Measurements from ENCODE around the gene TBC1D10A. TPM values are rescaled to one million over a fixed set of nuclear protein-coding genes. Genes with fewer than 3 reads are reported as not detected.
A peak's percentile ranks its signal among the peaks of the same experiment; 100 is the strongest.

TBC1D10A gene
- polyA plus RNA-seq, 1 donor: 16.9 TPM

GRCh38 chr22:30285176-30285845 is 41.4 kb downstream of the TBC1D10A start:
- H3K4me3 ChIP-seq (ENCODE audit: low read length): no peak overlapping the region
- no peak for DNase-seq
- H3K36me3 ChIP-seq (ENCODE audit: control insufficient read depth, insufficient read depth, low read length): peaks cover 3% of the 10 kb centered on the region
- no peaks in the 10 kb centered on the region for H3K27me3 ChIP-seq (ENCODE audit: control insufficient read depth, insufficient read depth, low read length)
- peaks cover 42% of the 10 kb centered on the region for H3K4me1 ChIP-seq (ENCODE audit: control insufficient read depth, insufficient read depth, low read length)
- no CpG with 5 or more reads among the region's 27 CpGs for WGBS (ENCODE audit: insufficient coverage, low lambda C conversion rate)
- H3K27ac ChIP-seq (ENCODE audit: low read length): no peak overlapping the region
- H3K9me3 ChIP-seq (ENCODE audit: control insufficient read depth, low read depth, low read length): no peaks in the 10 kb centered on the region

- Histone ChIP-seq H3K27ac (ENCODE audit: low read length) (no peak overlapping the region), H3K4me3 (ENCODE audit: low read length) (no peak overlapping the region), H3K36me3 (ENCODE audit: control insufficient read depth, insufficient read depth, low read length) (peaks cover 3% of the 10 kb centered on the region), H3K9me3 (ENCODE audit: control insufficient read depth, low read depth, low read length) (no peaks in the 10 kb centered on the region), H3K27me3 (ENCODE audit: control insufficient read depth, insufficient read depth, low read length) (no peaks in the 10 kb centered on the region), H3K4me1 (ENCODE audit: control insufficient read depth, insufficient read depth, low read length) (peaks cover 35% of the 10 kb centered on the region)
- no CpG with 5 or more reads among the region's 4 CpGs for WGBS (ENCODE audit: insufficient coverage, low lambda C conversion rate)
- no peak for DNase-seq
Measured at GRCh38 chr22:30284666-30285065, 42.1 kb downstream of the TBC1D10A start.

DNA sequence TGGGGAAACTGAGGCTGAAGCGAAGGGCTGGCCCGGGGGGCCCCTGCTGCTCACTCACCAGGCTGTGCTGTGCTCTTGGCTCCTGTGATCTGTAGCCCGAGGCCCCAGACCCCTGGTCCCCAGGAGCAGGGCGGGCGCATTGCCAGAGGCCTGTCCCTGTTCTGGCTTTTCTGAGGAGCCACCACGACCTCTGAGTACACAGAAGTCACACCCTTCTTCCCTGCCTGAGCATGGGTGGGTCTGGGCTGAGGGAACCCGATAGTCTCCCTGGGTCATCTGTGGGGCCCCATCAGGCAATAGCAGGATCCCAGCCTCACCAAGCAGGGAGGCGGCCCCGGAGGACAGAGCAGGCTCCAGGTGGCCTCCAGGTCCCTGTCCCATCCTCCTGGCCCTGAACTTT is 42.6 kb downstream of the TBC1D10A start:
- peaks cover 3% of the 10 kb centered on the region for H3K36me3 ChIP-seq (ENCODE audit: control insufficient read depth, insufficient read depth, low read length)
- peaks cover 38% of the 10 kb centered on the region for H3K4me1 ChIP-seq (ENCODE audit: control insufficient read depth, insufficient read depth, low read length)
- H3K9me3 ChIP-seq (ENCODE audit: control insufficient read depth, low read depth, low read length): no peaks in the 10 kb centered on the region
- H3K27ac ChIP-seq (ENCODE audit: low read length): no peak overlapping the region
- H3K4me3 ChIP-seq (ENCODE audit: low read length): no peak overlapping the region
- no CpG with 5 or more reads among the region's 9 CpGs for WGBS (ENCODE audit: insufficient coverage, low lambda C conversion rate)
- DNase-seq: peak; percentile 54 to 79
- H3K27me3 ChIP-seq (ENCODE audit: control insufficient read depth, insufficient read depth, low read length): no peaks in the 10 kb centered on the region

GRCh38 chr22:30283342-30283741 is 43.4 kb downstream of the TBC1D10A start:
- Histone ChIP-seq H3K9me3 (ENCODE audit: control insufficient read depth, low read depth, low read length) (no peaks in the 10 kb centered on the region), H3K4me1 (ENCODE audit: control insufficient read depth, insufficient read depth, low read length) (peaks cover 38% of the 10 kb centered on the region), H3K27ac (ENCODE audit: low read length) (no peak overlapping the region), H3K36me3 (ENCODE audit: control insufficient read depth, insufficient read depth, low read length) (peaks cover 3% of the 10 kb centered on the region), H3K4me3 (ENCODE audit: low read length) (no peak overlapping the region), H3K27me3 (ENCODE audit: control insufficient read depth, insufficient read depth, low read length) (no peaks in the 10 kb centered on the region)
- no CpG with 5 or more reads among the region's 4 CpGs for WGBS (ENCODE audit: insufficient coverage, low lambda C conversion rate)
- no peak for DNase-seq

DNA sequence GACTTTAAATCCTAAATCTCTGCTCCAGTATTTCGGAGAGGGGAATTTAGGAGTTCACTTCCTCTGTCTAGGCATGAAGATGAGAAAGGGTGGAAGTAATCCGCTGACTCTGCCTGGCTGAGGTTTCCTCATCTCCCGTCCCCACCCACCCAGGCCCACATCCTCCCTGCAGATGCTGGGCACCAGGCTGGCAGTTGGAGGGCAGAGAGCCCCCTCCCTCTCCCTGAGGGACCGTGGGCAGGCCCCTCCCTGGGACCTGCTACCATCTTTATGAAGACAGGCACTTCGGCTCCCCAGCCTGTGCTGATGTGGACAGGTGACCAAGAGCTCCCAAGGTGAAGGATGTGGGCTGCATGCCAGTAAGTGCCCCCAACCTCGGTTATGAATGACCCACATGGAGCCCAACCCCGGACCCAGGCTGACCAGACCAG is 44.1 kb downstream of the TBC1D10A start:
- no peaks in the 10 kb centered on the region for H3K9me3 ChIP-seq (ENCODE audit: control insufficient read depth, low read depth, low read length)
- H3K27ac ChIP-seq (ENCODE audit: low read length): no peak overlapping the region
- no peaks in the 10 kb centered on the region for H3K27me3 ChIP-seq (ENCODE audit: control insufficient read depth, insufficient read depth, low read length)
- peaks cover 3% of the 10 kb centered on the region for H3K36me3 ChIP-seq (ENCODE audit: control insufficient read depth, insufficient read depth, low read length)
- peaks cover 38% of the 10 kb centered on the region for H3K4me1 ChIP-seq (ENCODE audit: control insufficient read depth, insufficient read depth, low read length)
- no peak overlapping the region for H3K4me3 ChIP-seq (ENCODE audit: low read length)
- no peak for DNase-seq
- WGBS (ENCODE audit: insufficient coverage, low lambda C conversion rate): no CpG with 5 or more reads among the region's 7 CpGs

GRCh38 chr22:30280505-30280904 is 46.2 kb downstream of the TBC1D10A start:
- H3K4me1 ChIP-seq (ENCODE audit: control insufficient read depth, insufficient read depth, low read length): peaks cover 50% of the 10 kb centered on the region
- no peaks in the 10 kb centered on the region for H3K36me3 ChIP-seq (ENCODE audit: control insufficient read depth, insufficient read depth, low read length)
- DNase-seq: no peak
- 100% methylated on average over 2 of the region's 8 CpGs for WGBS (ENCODE audit: insufficient coverage, low lambda C conversion rate)
- no peaks in the 10 kb centered on the region for H3K27me3 ChIP-seq (ENCODE audit: control insufficient read depth, insufficient read depth, low read length)
- H3K9me3 ChIP-seq (ENCODE audit: control insufficient read depth, low read depth, low read length): no peaks in the 10 kb centered on the region
- no peak overlapping the region for H3K4me3 ChIP-seq (ENCODE audit: low read length)
- no peak overlapping the region for H3K27ac ChIP-seq (ENCODE audit: low read length)

GRCh38 chr22:30279932-30280331 is 46.8 kb downstream of the TBC1D10A start:
- H3K27ac ChIP-seq (ENCODE audit: low read length): no peak overlapping the region
- no peak overlapping the region for H3K4me3 ChIP-seq (ENCODE audit: low read length)
- H3K36me3 ChIP-seq (ENCODE audit: control insufficient read depth, insufficient read depth, low read length): no peaks in the 10 kb centered on the region
- no peaks in the 10 kb centered on the region for H3K27me3 ChIP-seq (ENCODE audit: control insufficient read depth, insufficient read depth, low read length)
- WGBS (ENCODE audit: insufficient coverage, low lambda C conversion rate): 100% methylated on average over 1 of the region's 5 CpGs
- no peak for DNase-seq
- H3K9me3 ChIP-seq (ENCODE audit: control insufficient read depth, low read depth, low read length): no peaks in the 10 kb centered on the region
- peaks cover 47% of the 10 kb centered on the region for H3K4me1 ChIP-seq (ENCODE audit: control insufficient read depth, insufficient read depth, low read length)

- no CpG with 5 or more reads among the region's 16 CpGs for WGBS (ENCODE audit: insufficient coverage, low lambda C conversion rate)
- peaks cover 39% of the 10 kb centered on the region for H3K4me1 ChIP-seq (ENCODE audit: control insufficient read depth, insufficient read depth, low read length)
- no peak overlapping the region for H3K27ac ChIP-seq (ENCODE audit: low read length)
- no peak overlapping the region for H3K4me3 ChIP-seq (ENCODE audit: low read length)
- H3K27me3 ChIP-seq (ENCODE audit: control insufficient read depth, insufficient read depth, low read length): no peaks in the 10 kb centered on the region
- DNase-seq: no peak
- no peaks in the 10 kb centered on the region for H3K9me3 ChIP-seq (ENCODE audit: control insufficient read depth, low read depth, low read length)
- H3K36me3 ChIP-seq (ENCODE audit: control insufficient read depth, insufficient read depth, low read length): no peaks in the 10 kb centered on the region
Measured at GRCh38 chr22:30279046-30279788, 47.5 kb downstream of the TBC1D10A start.

GRCh38 chr22:30277547-30278344 is 49.0 kb downstream of the TBC1D10A start:
- DNase-seq: peak; percentile 76 to 91
- no peaks in the 10 kb centered on the region for H3K36me3 ChIP-seq (ENCODE audit: control insufficient read depth, insufficient read depth, low read length)
- H3K9me3 ChIP-seq (ENCODE audit: control insufficient read depth, low read depth, low read length): no peaks in the 10 kb centered on the region
- no peaks in the 10 kb centered on the region for H3K27me3 ChIP-seq (ENCODE audit: control insufficient read depth, insufficient read depth, low read length)
- no CpG with 5 or more reads among the region's 14 CpGs for WGBS (ENCODE audit: insufficient coverage, low lambda C conversion rate)
- peaks cover 28% of the 10 kb centered on the region for H3K4me1 ChIP-seq (ENCODE audit: control insufficient read depth, insufficient read depth, low read length)
- no peak overlapping the region for H3K4me3 ChIP-seq (ENCODE audit: low read length)
- peak overlapping the region; percentile 81 for H3K27ac ChIP-seq (ENCODE audit: low read length)

DNA sequence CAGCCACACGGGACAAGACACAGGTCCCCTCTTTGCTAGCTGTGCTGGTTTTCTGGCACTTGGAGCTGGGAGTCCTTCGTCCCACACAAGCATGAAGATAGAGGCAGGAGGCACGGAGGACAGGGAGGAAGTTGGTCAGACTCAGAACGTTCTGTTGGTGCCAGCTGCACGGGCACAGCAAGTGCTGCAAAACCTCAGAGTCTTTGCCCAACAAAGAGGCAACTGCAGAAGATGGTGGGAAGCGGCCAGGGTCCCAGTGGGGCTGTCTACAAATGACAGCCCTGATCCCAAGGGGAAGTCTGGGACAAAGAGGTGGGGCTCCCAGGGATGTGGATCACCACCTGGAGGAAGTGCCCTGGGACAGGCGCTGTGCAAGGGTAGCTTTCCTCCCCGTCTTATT is 50.7 kb downstream of the TBC1D10A start:
- Histone ChIP-seq H3K36me3 (ENCODE audit: control insufficient read depth, insufficient read depth, low read length) (no peaks in the 10 kb centered on the region), H3K4me1 (ENCODE audit: control insufficient read depth, insufficient read depth, low read length) (peaks cover 28% of the 10 kb centered on the region), H3K27ac (ENCODE audit: low read length) (no peak overlapping the region), H3K27me3 (ENCODE audit: control insufficient read depth, insufficient read depth, low read length) (no peaks in the 10 kb centered on the region), H3K9me3 (ENCODE audit: control insufficient read depth, low read depth, low read length) (no peaks in the 10 kb centered on the region), H3K4me3 (ENCODE audit: low read length) (no peak overlapping the region)
- no peak for DNase-seq
- no CpG with 5 or more reads among the region's 8 CpGs for WGBS (ENCODE audit: insufficient coverage, low lambda C conversion rate)
